Inferior parietal cortex (tissue), 1 donor: ENCODE results near the gene UBTD1.
"Not testable (repeated sequence)": the region's sequence is repeated elsewhere in the genome, so short reads cannot be mapped to it uniquely, and the experiment has no call there.

ENCODE experiments used
- DNase-seq: peaks from one replicate; pipeline ENCODE4 v3.0.0-alpha.2; 2016; ENCODE audit errors: extremely low spot score

UBTD1 gene

GRCh38 chr10:97498841-97499560, at the start of gene UBTD1:
TSS of gene UBTD1 (plus strand) at chr10:97498924. CDS start at chr10:97499204, 280 bp downstream.
- DNase-seq, result no peak

- DNase-seq, result no peak
These were observed 47.9 kb upstream of the UBTD1 start for GRCh38 chr10:97450828-97451227.

- no peak for DNase-seq
These were observed 47.1 kb upstream of the UBTD1 start for GRCh38 chr10:97451605-97452004.

GRCh38 chr10:97452352-97452751, 46.4 kb upstream of the UBTD1 start:
- no peak for DNase-seq

GRCh38 chr10:97454330-97455036, 44.2 kb upstream of the UBTD1 start:
- DNase-seq, result no peak

GRCh38 chr10:97456034-97456685, 42.6 kb upstream of the UBTD1 start:
- DNase-seq, result no peak

- no peak for DNase-seq
These were observed 42.0 kb upstream of the UBTD1 start for GRCh38 chr10:97456686-97457065.

- no peak for DNase-seq
These were observed 39.6 kb upstream of the UBTD1 start for GRCh38 chr10:97459111-97459510.

- no peak for DNase-seq
These were observed 38.8 kb upstream of the UBTD1 start for GRCh38 chr10:97459933-97460332.

- no peak for DNase-seq
These were observed 36.4 kb upstream of the UBTD1 start for GRCh38 chr10:97462309-97462708.

GRCh38 chr10:97463363-97464132, 35.2 kb upstream of the UBTD1 start:
- peak; percentile 72 for DNase-seq

- DNase-seq, result no peak
These were observed 34.5 kb upstream of the UBTD1 start for GRCh38 chr10:97464226-97464625.

- no peak for DNase-seq
These were observed 32.7 kb upstream of the UBTD1 start for GRCh38 chr10:97465982-97466381.

- no peak for DNase-seq
These were observed 32.0 kb upstream of the UBTD1 start for GRCh38 chr10:97466755-97467154.

GRCh38 chr10:97468162-97468561, 30.6 kb upstream of the UBTD1 start:
- DNase-seq, result no peak

- not testable (repeated sequence) for DNase-seq
These were observed 29.9 kb upstream of the UBTD1 start for GRCh38 chr10:97468781-97469180.

- DNase-seq, result no peak
These were observed 23.8 kb upstream of the UBTD1 start for GRCh38 chr10:97474918-97475317.

GRCh38 chr10:97475936-97476594, 22.7 kb upstream of the UBTD1 start:
- no peak for DNase-seq

GRCh38 chr10:97479410-97479809, 19.3 kb upstream of the UBTD1 start:
- not testable (repeated sequence) for DNase-seq

GRCh38 chr10:97479939-97480338, 18.8 kb upstream of the UBTD1 start:
- DNase-seq, result no peak

GRCh38 chr10:97481071-97481470, 17.7 kb upstream of the UBTD1 start:
- no peak for DNase-seq

- no peak for DNase-seq
These were observed 16.3 kb upstream of the UBTD1 start for GRCh38 chr10:97482381-97482780.
